Peyer's patch (tissue), 4 donors: ENCODE results near the gene ATP2B2. TPM values are rescaled to one million over a fixed set of nuclear protein-coding genes. Genes with fewer than 3 reads are reported as not detected.

Experiments used
- DNase-seq, 3 donors: peaks; one replicate each; pipeline ENCODE4 v3.0.0-alpha.2; 2017 to 2019
- H3K27ac ChIP-seq, 4 donors: fragments of 200-600 bp; sonication (generic); one replicate each; pipeline ENCODE4 v1.5.1; 2016 to 2019
- H3K27me3 ChIP-seq, 2 donors: fragments of 200-600 bp; sonication (generic); one replicate each; pipeline ENCODE4 v1.5.1; 2019
- H3K36me3 ChIP-seq, 3 donors: fragments of 200-600 bp; sonication (generic); one replicate each; pipeline ENCODE4 v1.5.1; 2016 to 2019
- H3K4me1 ChIP-seq, 4 donors: fragments of 200-600 bp; sonication (generic); one replicate each; pipeline ENCODE4 v1.5.1; 2016 to 2019
- H3K4me3 ChIP-seq, 4 donors: fragments of 200-600 bp; sonication (generic); 1 replicate in 3 of 4; 2 replicates in 1 of 4; pipeline ENCODE4 v1.5.1; 2016 to 2019; ENCODE audit warnings: mild to moderate bottlenecking in 1 of 4
- H3K9me3 ChIP-seq, 4 donors: fragments of 200-600 bp; sonication (generic); one replicate each; pipeline ENCODE4 v1.5.1; 2016 to 2019; ENCODE audit warnings: mild to moderate bottlenecking in 1 of 4
- POLR2A ChIP-seq, 2 donors: fragments of 450-650 bp; IDR thresholded peaks; one replicate each; pipeline ENCODE4 v1.5.1; 2017; ENCODE audit warnings: antibody characterized with exemption in 2 of 2, mild to moderate bottlenecking in 2 of 2, moderate library complexity in 2 of 2
- total RNA-seq, 4 donors: library from RNA; depleted of rRNA; stranded (reverse); fragments of >200 nt; gene quantifications; one replicate each; pipeline ENCODE4 v1.1.0, GENCODE V29; 2016
- TF ChIP-seq, protein P1 (sequence below), 6 experiments: fragments of 450-650 bp in 4 of 6; fragments of 200-600 bp in 2 of 6; sonication (generic) in 1 of 6; IDR thresholded peaks; one replicate each; pipeline ENCODE4 v1.5.1; 2017 to 2019; ENCODE audit warnings: antibody characterized with exemption in 6 of 6, mild to moderate bottlenecking in 3 of 6, moderate library complexity in 1 of 6

Gene ATP2B2
- total RNA-seq, 4 donors from 2014 or later = not detected

DNA sequence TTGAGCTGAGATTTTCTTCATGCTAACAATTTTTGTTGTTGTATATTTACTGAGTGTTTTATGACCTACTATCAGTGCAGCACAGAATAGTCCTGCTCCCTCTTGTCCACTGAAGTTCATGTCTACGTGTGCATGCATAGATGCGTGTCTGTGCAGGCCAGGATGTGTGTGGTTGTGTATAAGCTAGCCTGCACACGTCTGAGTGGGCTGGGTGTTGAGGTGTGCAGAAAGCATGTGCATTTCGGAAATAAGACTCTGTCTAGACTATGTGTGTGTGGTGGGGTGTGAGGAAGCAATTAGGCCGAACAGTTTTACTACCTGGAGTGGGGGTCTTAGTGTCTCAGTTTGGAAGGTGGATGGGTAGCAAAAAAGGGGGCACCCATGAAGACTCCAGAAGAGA, 39.2 kb downstream of the ATP2B2 start:
- Histone ChIP-seq H3K9me3 (no peaks in the 10 kb centered on the region), H3K27ac (no peak overlapping the region), H3K4me1 (no peaks in the 10 kb centered on the region), H3K36me3 (no peaks in the 10 kb centered on the region), H3K4me3 (no peak overlapping the region), H3K27me3 (no peaks in the 10 kb centered on the region)
- no peak for DNase-seq
- TF ChIP-seq, protein P1, sequence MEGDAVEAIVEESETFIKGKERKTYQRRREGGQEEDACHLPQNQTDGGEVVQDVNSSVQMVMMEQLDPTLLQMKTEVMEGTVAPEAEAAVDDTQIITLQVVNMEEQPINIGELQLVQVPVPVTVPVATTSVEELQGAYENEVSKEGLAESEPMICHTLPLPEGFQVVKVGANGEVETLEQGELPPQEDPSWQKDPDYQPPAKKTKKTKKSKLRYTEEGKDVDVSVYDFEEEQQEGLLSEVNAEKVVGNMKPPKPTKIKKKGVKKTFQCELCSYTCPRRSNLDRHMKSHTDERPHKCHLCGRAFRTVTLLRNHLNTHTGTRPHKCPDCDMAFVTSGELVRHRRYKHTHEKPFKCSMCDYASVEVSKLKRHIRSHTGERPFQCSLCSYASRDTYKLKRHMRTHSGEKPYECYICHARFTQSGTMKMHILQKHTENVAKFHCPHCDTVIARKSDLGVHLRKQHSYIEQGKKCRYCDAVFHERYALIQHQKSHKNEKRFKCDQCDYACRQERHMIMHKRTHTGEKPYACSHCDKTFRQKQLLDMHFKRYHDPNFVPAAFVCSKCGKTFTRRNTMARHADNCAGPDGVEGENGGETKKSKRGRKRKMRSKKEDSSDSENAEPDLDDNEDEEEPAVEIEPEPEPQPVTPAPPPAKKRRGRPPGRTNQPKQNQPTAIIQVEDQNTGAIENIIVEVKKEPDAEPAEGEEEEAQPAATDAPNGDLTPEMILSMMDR (IDR thresholded peaks at IDR 0.05) = no peak
- TF ChIP-seq POLR2A (IDR thresholded peaks at IDR 0.05) = no peak

DNA sequence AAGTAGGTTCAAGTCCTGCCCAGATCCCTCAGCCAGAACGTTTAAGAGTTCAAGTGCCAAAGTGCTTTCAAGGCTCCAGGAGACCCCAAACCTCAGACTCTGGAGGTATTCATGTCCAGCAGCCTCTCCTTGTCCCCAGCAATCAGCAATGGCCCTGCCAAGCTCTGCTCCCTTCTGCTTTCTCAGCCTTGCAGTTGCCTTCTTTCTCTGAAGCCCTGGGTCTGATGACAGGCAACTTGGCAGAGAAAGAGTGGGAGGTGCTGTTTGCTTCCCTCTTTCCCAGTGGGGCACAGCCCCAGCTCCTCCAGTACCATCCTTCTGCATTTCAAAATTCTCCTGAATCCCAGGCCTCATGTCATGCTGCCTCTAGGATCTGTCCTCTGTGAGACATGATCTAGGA, 40.2 kb downstream of the ATP2B2 start:
- H3K9me3 ChIP-seq = no peaks in the 10 kb centered on the region
- H3K4me3 ChIP-seq = no peak overlapping the region
- no peaks in the 10 kb centered on the region for H3K4me1 ChIP-seq
- TF ChIP-seq, protein P1 (IDR thresholded peaks at IDR 0.05) = no peak
- TF ChIP-seq POLR2A (IDR thresholded peaks at IDR 0.05) = no peak
- DNase-seq = no peak
- H3K27me3 ChIP-seq = no peaks in the 10 kb centered on the region
- no peaks in the 10 kb centered on the region for H3K36me3 ChIP-seq
- no peak overlapping the region for H3K27ac ChIP-seq

DNA sequence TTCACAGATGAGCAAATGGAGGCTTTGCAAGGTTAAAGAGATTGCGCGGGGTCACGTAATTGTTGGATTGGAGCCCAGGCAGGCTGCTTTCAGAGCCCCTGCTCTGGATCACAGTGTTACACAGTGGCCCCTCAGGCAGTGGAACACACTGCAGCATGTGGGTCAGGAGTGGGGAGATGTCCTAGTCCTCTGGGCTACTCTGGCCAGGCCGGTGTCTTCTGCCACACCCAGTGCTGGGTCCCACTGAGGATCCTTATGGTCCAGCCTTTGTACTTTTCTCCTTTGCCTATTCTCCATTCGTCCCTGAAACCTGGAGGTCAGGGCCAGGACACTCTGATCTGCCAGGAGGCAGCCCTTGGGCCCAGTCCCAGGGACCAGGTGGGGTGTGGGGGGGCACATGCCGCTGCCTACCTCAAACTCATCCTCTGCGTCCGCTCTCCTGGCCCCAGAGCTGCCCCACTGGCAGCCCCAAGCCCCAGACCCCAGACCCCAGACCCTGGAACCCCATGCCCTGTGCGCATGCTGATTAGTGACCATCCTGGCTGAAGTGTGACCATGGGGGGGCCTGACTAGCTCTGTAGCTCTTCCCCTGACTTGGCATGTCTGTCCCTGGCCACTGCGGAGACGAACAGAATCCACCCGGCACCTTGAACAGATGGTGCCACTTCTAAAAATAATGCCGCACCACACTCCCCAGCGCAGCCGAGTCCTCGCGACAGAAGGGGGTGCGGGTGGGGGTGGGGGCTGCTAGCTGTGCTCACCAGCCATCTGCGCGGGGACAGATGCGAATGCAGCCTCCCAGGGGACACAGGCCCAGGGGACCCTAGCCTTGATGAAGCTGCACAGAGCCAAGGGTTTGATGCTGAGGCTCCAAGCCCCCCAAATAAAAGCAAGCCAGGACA, 41.6 kb downstream of the ATP2B2 start:
- H3K9me3 ChIP-seq = no peaks in the 10 kb centered on the region
- H3K27ac ChIP-seq = no peak overlapping the region
- no peaks in the 10 kb centered on the region for H3K4me1 ChIP-seq
- TF ChIP-seq POLR2A (IDR thresholded peaks at IDR 0.05) = no peak
- TF ChIP-seq, protein P1 (IDR thresholded peaks at IDR 0.05) = no peak
- no peak overlapping the region for H3K4me3 ChIP-seq
- H3K27me3 ChIP-seq = no peaks in the 10 kb centered on the region
- no peaks in the 10 kb centered on the region for H3K36me3 ChIP-seq
- DNase-seq = no peak

DNA sequence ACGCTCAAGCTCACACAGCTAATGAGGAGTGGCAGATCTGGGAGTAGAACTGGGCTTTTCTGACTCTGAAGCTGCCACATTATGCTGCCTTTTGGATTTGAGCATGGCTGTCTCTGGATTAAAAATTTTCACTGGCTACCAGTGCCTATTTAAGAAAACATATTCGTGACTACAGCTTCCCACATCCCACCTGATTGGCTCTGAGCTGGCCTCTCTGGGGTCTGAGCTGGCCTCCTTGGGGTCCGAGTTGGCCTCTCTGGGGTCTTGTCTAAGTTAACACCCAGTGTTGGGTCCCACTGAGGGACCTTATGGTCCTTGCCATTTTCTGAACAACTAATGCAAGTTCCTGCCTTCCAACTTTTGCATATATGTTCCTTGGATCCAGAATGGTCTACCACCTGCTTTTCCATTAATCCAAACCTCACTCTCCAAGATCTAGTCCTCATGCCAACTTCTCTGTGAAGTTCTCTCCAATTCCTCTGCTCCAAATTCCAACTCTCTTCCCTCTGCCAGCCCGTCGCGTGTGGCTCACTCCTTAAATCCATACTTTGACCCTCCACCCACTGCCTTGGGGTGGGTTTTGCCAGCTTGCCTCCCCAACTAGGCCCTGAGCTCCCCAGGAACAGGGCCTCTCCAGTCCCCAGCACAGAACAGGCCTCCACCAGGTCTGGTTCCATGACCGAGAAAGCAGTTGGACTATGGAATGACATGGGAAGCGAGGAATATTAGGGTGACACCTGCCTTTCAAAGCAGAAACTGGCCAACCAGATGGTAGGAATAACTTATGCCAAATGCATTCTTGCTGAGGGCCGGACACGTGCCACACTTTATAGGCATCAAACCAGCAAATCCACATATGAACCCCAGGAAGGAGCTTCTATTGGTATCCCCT, 42.5 kb downstream of the ATP2B2 start:
- no peak for DNase-seq
- Histone ChIP-seq H3K27ac (no peak overlapping the region), H3K4me1 (no peaks in the 10 kb centered on the region), H3K9me3 (no peaks in the 10 kb centered on the region), H3K4me3 (no peak overlapping the region), H3K36me3 (no peaks in the 10 kb centered on the region), H3K27me3 (no peaks in the 10 kb centered on the region)
- no peak for TF ChIP-seq POLR2A (IDR thresholded peaks at IDR 0.05)
- TF ChIP-seq, protein P1 (IDR thresholded peaks at IDR 0.05) = no peak

DNA sequence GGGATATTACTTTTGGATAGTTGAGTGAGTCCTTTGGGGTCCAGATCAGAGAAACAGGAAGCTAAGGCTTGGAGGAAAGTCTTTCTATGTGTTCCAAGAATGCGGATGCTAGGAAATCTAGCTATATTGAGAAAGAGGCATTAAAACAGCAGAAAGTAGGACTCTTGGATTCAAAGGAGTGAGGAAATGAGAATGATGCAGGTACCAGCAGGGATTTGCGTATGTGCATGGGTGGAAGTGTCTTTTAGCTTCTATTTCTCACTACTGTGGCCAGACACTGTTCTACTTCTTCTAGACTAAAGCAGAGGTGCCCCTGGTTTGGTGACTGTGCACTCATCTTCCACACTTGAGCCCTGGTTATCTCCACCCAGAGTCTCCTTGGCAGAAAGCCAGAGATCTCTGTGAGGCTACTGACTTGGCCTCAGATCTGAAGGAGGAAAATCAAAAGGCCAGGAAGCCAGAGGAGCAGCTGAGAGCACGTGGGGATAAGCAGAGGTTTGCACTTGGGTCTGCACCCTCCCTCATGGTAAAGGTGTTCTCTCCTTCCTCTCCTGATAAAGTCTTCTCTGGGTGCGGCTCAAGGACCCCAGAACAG, 44.3 kb downstream of the ATP2B2 start:
- H3K36me3 ChIP-seq = no peaks in the 10 kb centered on the region
- no peak for DNase-seq
- no peak overlapping the region for H3K4me3 ChIP-seq
- no peaks in the 10 kb centered on the region for H3K9me3 ChIP-seq
- TF ChIP-seq, protein P1 (IDR thresholded peaks at IDR 0.05) = no peak
- no peak for TF ChIP-seq POLR2A (IDR thresholded peaks at IDR 0.05)
- peaks cover 0 to 4% (median 0%) of the 10 kb centered on the region in 4 donors for H3K4me1 ChIP-seq
- no peak overlapping the region for H3K27ac ChIP-seq
- H3K27me3 ChIP-seq = no peaks in the 10 kb centered on the region
